GM19395 (cell line): ENCODE results near the gene GAB2.
"Not testable (repeated sequence)": the region's sequence is repeated elsewhere in the genome, so short reads cannot be mapped to it uniquely, and the experiment has no call there.

Experiments used
- ATAC-seq: cut with Tn5 transposase; IDR thresholded peaks from one replicate; pipeline ENCODE4 v1.9.1; 2021; ENCODE audit warnings: mild to moderate bottlenecking, moderate library complexity; ENCODE audit not compliant: unreplicated experiment

Gene GAB2, protein sequence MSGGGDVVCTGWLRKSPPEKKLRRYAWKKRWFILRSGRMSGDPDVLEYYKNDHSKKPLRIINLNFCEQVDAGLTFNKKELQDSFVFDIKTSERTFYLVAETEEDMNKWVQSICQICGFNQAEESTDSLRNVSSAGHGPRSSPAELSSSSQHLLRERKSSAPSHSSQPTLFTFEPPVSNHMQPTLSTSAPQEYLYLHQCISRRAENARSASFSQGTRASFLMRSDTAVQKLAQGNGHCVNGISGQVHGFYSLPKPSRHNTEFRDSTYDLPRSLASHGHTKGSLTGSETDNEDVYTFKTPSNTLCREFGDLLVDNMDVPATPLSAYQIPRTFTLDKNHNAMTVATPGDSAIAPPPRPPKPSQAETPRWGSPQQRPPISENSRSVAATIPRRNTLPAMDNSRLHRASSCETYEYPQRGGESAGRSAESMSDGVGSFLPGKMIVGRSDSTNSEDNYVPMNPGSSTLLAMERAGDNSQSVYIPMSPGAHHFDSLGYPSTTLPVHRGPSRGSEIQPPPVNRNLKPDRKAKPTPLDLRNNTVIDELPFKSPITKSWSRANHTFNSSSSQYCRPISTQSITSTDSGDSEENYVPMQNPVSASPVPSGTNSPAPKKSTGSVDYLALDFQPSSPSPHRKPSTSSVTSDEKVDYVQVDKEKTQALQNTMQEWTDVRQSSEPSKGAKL

DNA sequence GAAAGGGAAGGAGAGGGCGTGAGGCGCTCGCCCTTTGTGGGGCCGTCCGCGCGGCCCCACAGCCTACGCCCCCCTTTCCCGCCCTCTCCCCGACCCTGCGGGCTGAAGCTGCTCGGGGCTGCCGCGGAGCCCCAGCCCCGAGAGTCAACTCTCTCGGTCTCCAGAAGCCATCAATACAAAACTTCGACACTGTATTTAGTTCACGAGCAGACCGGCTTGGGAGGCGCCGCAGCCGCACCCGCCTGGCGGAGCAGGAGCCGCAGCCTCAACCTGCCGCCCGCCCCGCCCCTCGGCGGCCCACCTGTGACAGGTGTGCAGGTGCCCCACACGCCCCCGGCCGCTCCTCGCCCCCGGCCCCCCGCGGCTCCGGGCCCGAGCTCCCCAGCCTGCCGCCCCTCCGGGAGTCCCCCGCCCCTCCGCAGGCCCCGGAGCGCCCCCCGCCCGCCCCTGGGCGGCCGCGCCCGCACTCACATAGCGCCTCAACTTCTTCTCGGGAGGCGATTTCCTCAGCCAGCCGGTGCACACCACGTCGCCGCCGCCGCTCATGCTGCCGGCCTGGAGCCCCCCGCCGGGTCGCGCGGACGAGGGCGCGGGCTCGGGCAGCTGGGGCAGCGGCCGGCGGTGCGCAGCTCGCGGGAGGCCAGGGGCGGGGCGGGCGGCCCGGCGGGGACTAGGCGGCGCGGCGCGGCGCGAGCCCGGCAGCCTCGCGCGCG is at the start of gene GAB2:
Gene GAB2, minus strand, starts transcription at position 646 of the 713 bp plus-strand sequence. Its CDS starts 100 bp downstream, at position 546.
- peak; percentile 19 for ATAC-seq

DNA sequence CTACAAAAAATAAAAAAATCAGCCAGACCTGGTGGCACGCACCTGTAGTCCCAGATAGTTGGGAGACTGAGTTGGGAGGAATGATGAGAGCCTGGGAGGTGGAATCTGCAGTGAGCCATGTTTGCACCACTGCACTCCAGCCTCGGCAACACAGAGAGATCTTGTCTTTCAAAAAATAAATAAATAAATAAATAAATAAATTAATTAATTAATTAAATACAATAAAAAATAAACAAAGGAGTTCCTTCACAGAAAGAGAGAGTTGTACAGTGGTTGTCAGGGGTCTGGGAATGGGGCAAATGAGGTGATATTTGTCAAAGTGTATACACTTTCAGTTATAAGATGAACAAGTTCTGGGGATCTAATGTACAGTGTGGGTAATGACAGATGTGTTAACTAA is 49.8 kb upstream of the GAB2 start:
- no peak for ATAC-seq

DNA sequence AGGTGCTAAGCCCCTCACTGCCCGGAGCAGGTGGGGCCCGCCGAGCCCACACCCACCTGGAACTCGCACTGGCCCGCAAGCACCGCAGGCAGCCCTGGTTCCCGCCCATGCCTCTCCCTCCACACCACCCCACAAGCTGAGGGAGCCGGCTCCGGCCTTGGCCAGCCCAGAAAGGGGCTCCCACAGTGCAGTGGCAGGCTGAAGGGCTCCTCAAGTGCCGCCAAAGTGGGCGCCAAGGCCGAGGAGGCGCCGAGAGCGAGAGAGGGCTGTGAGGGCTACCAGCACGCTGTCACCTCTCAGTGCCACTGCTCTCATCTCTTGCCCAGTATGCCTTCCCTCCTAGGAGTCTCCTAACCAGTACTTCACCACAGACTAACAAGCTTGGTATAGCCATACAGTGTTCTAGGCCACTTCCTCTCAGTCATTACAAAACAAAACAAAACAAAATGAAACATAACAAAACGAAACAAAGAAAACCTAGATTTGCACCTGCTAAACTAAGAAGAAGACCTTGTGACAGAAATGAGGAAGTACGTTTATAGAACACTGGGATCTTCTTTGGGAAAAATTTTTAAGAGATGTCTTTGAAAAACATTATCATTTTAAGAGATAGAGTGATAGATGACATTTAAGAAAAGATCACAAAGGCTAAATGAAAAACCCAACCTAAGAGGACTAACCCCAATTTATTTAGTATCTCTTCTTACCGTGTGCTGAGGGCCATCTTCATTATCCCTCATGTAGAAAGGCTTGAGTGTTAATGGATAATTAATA is 47.7 kb upstream of the GAB2 start:
- peak; percentile 98 for ATAC-seq

DNA sequence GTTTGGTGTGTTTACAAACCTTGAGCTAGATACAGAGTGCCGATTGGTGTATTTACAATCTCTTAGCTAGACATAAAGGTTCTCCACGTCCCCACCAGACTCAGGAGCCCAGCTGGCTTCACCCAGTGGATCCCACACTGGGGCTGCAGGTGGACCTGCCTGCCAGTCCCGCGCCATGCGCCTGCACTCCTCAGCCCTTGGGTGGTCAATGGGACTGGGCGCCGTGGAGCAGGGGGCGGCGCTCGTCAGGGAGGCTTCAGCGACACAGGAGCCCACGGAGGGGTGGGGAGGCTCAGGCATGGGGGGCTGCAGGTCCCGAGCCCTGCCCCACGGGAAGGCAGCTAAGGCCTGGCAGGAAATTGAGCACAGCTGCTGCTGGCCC is 47.2 kb upstream of the GAB2 start:
- ATAC-seq = not testable (repeated sequence)

DNA sequence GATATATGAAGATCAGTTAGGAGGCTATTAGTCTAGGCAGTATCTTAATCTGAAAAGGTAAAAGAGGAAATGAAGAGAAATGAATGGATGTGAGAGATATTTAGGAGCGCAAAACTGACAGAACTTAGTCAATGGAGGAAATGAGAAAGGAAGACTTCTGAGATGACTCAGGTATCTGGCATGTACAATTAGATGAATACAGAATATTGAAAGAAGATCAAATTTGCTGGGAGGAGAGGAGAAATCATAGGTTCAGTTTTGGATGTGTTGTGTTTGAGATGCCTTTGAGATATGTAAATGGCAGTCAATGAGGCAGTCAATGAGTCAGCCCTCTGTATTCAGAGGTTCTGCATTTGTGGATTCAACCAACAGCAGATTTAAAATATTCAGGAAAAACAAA is 42.9 kb upstream of the GAB2 start:
- ATAC-seq = no peak

DNA sequence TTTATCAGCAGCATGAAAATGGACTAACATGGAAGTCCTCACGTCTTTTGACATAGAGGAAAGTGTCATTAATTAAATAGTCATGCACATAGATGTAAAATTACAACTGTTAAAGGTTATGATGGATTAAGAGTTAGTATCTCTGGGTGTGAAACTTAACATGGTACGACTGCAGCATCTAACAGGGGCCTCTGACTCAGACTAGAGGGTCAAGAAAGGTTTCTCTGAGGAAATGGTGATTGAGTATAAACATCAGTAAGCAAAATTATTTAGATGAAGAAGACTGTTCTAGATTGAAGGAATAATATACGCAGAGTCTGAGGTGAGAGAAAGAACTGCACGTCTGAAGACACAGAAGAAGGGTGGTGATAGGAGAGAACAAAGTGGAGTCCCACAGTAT is 42.1 kb upstream of the GAB2 start:
- ATAC-seq = no peak

DNA sequence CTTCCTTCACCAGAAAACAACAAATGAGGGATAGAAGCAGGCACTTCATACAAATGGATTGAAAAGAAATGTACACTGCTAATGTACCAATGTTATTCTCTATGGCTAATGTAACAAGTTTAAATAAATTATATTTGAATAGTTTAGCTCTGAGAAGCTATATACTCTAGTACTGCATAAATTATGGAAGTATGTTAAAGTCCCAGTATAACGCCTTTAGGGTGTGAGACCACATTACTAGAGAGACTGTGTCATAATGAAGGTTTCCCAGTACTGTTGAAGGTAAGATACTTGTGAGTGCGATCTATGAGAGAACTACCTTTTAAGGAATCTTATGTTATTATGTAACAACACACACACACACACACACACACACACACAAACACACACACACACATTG is 39.8 kb upstream of the GAB2 start:
- no peak for ATAC-seq

DNA sequence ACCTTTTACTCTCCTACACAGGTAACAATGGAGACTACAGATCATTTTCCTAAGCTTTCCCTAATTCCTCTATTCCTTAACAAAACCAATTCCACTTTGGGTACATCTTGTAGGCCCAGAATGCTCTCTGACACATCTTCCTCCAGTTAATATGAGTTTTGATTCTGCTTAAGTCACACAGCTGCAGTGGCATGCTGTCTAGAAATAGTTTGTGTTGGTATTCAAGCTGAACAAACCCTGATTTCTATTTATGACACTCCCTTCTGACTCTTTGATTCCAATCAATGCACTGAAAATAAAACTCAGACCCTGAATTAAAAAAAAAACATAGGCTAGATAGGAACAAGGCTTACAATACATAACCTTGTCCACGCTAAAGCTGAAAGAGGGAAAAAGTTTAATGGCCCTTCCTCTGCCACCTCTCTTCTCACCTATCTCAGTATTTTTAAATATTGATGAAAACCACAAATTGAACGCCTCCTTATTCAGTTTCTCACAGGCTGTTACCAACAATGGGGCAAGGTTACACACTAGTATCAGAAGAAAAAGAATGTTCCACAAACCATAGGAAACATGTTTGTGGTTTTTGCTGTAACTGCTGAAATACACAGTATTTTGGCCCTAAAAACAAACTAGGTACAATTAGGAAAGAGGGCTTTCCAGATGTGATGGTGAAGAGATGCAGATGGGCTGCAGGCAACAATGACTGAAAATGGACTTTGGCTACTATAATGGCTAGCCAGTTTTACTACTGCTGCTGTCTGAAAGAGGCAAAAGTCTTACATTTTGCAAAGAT is 35.7 kb upstream of the GAB2 start:
- peak; percentile 62 for ATAC-seq

DNA sequence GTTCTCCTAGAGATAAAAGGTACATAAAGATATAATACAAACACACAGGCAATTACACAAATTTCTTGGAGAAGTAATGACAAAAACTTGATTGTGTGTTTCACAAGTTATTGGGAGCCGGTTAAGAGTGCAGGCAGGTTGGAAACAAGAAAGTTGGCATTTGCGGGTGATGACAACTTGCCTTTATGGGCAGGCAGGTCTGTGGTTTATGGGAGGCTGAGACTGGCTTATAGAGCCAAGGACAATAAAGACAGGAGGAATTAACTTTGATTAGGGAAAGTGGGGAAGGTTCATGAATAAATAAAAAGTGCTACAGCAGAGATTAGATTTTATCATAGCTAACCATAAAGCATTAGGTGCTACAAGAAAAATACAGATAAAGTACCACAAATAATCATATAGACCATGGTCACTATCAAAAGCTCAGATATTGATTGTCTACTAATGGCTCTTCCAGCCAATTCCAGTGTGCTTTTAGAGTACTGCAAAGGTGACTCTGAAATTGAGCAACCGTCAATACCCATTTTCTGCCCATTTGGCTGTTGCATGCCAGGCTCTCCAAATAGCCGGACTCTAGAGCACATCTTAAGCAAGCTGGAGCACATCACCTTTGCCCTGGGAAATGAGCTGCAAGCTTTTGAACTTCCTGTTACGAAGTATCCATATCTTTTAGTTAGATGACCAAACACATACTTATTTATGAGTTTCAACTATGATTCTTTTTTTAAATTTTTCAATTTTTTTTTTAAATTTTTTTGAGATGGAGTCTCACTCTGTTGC is 33.9 kb upstream of the GAB2 start:
- ATAC-seq = no peak

DNA sequence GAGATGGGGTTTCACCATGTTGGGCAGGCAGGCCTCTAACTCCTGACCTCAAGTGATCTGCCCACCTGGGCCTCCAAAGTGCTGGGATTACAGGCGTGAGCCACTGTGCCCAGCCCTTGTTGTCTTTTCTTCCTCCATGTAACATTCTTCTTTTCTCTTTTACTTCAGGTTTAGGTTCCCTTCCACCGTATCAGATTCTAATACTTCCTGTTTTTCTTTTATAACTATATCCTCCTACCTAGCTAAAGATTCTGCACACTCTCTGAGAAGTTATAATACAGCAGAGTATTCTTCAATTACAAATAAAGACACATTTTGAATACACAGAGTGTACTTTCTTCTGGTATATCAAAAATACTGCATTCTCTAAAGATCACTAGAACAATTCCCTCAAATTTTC is 33.2 kb upstream of the GAB2 start:
- ATAC-seq = no peak

DNA sequence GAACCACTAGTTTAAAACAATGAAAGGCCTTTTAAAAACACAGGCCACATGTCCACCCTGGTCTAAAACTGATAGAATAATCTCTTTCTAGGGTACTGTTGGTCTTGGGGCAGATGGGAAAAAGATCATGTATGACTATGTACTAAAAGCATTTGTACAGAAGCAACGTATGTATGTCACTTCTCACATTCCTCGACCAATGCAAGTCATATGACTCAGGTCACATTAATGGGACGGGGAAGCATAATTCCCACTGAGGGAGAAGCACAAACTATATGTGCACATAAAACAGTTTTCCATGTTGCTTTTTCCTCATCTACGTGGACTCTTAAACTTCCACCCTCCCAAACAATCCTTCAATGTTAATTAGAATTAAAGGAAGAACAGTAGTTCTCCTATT is 32.2 kb upstream of the GAB2 start:
- ATAC-seq = no peak

DNA sequence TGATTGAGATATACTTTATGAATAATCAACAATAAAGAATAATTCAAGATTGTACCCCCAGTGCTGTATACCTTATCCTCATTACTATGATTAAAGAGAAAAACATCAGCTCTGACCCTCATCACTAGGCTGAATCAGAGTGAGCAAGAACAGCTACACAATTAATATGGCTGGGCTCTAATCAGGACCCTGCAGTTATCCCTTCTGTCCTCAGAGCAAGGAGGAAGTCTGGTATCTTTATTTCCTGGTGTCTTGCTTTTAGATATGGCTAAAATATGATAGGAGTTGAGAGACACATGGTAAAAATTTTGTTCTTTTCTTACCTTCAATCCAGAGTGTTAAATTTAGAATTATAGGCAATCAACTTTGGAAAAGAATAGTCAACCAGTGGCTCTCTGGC is 28.6 kb upstream of the GAB2 start:
- ATAC-seq = no peak

DNA sequence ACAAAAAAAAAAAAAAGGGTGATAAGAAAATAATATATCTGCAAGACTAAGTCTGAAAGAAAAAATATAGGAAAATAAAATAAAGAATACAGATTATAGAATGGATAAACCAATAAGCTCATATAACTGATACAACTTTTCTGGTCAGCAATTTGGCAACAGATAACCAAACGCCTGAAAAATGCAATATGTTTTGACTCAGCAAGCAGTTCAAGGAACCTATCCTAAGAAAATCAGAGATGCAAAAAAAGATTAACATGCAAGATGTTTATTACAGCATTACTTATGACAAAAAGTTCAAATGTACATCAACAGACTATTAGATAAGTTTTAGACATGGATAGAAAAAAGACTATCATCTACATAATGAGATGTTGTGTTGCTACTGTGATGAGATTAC is 27.1 kb upstream of the GAB2 start:
- ATAC-seq = no peak

DNA sequence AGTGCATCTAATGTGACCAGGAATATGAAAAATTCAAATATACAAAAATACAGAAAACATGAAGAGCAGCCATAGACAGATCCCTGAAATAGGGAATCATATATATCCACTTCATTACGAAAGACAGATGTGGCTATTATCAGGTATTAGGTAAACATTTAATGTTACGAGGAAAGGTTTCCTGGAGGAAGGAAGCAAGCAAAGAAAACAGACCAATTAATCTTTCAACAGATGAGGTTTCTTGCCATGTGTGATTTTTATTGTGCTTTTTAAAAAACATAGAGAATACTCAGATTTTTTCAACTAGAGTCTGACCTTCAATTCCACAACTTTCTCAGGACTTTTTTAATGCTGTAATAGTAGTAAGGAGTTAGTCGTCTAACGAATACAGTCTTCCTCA is 24.3 kb upstream of the GAB2 start:
- ATAC-seq = no peak

DNA sequence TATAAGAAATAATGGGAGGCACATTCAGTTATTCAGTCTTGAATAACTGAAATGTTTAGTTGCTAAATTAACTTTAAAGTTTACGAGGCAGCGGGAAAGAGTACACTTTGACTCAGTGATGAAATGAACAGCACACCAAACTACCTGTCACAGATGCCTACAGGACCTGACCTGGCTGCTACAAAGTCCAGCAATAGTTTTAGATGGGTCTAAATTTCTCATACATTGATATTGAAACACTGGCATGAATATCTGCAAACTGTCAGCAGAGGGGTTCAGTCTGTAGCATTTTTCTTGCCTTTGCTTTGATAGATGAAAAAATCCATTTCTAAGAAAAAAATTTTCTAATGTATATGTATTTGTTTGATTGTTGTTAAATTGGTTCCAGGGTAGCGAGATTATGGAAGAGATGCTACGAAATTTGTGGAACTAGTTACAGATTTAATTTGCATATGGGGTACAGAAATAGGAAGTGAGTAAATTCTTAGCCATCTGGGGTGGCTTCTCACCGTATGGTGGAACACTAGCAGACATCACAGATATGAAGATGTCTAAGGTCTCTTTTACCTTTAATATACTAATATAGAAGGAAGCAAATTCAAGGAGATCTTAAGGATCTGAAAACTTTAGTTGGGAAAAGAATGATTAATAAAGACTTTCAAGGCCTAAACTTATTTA is 20.8 kb upstream of the GAB2 start:
- peak; percentile 94 for ATAC-seq

DNA sequence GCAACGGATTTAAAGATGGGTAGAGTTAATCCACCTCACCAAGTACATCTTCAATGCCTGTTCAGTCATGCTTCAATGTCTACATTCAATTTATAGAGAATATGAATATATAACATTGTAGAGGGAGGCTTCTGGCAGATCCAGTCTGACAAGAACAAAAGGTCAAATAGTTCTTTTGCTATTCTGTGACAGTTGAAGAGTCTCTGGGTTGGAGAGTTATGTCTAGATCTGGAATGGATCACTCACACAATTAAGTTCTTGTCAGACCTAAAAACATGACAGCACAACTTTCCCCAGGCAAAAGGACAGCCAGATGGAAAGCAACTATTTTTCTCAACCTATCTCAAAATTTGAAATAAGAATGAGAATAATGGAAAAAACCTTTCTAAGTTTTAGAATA is 15.3 kb upstream of the GAB2 start:
- ATAC-seq = no peak

DNA sequence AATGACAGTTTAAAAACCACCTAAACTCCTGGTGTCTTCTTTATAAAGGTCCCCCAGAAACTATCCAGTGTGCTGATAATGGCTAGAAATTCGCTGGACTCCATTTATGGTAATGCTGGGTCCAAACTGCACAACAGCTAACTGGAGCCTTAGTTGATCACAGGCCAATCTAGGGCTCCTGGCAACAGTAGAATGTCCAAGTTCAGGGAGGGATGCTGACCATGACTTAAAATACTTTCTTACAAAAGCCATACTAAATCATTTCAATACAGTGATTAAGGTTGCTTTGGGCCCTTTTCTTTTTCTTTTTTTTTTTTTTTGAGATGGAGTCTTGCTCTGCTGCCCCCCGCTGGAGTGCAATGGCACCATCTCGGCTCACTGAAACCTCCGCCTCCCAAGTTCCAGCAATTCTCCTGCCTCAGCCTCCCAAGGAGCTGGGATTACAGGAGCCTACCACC is 14.5 kb upstream of the GAB2 start:
- ATAC-seq = no peak

DNA sequence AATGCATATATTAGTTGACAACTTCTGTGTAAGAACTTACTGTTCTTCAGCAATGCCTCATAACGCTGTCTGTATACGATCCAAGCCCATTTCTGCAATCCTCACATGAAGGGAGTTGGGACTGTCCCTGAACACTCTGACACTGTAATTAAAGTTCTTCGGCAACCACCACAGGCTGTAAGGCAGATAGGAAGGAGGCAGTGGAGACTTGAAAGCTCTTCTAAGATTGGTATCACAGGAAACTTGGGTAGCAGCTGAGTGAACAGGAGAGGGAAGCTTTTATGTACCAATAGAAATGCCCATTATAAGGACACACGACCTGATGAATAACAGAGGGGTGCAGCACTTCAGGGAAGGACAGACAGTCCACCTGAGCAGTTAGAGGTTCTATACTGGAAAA is 12.0 kb upstream of the GAB2 start:
- peak; percentile 43 for ATAC-seq

DNA sequence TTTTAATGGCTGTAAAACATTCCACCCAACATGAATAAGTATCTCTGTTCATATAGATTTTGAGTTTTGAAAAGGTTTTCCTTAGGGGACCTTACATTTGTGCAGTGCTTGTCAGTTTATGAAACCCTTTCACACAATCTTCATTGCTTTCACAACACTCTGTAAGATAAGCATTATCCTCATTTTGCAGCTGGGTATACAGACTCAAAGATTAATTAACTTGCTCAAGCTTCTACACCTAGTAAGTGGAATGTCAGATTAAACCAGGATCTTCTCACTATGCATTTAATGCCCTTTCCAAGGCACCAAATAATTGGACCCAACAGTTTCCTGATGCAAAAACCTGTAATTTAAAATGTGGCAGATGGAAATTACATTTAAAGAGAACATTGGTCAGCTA is 11.6 kb upstream of the GAB2 start:
- ATAC-seq = no peak
